ENCODE results near the gene FIG4.

DNA sequence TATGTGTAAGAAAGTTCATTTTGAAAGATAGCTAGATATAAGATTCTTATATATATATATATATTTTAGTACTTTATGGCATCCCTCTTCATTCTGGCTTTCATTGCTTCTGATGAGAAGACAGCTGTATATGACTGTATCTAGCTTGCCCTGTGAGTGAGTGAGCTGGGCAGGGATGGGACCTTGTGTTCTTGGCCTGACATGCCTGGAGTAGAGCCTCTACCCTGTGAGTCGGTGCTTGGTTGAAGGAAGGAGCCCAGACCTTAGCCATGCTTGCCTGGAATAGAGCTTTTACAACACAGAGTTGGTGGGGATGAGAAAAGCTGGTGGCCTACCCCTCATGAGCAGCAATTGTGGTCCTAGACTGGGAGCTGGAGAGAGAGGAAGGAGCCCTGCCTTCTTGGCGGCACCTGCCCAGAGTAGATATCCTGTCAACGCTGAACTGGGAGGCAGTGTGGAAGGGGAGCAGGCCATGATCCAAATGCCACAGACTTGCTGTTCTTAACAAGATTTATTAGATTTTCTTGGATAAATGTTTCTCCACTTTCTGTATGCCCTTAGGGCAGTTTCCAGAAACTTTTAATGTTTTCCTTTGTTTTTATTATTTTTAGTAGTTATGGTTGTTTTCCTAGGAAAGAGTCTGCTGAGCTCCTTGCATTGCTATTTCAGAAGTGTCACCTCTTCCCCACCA lies 31.6 kb downstream of the FIG4 start:
- TF ChIP-seq, protein P1, sequence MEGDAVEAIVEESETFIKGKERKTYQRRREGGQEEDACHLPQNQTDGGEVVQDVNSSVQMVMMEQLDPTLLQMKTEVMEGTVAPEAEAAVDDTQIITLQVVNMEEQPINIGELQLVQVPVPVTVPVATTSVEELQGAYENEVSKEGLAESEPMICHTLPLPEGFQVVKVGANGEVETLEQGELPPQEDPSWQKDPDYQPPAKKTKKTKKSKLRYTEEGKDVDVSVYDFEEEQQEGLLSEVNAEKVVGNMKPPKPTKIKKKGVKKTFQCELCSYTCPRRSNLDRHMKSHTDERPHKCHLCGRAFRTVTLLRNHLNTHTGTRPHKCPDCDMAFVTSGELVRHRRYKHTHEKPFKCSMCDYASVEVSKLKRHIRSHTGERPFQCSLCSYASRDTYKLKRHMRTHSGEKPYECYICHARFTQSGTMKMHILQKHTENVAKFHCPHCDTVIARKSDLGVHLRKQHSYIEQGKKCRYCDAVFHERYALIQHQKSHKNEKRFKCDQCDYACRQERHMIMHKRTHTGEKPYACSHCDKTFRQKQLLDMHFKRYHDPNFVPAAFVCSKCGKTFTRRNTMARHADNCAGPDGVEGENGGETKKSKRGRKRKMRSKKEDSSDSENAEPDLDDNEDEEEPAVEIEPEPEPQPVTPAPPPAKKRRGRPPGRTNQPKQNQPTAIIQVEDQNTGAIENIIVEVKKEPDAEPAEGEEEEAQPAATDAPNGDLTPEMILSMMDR (IDR thresholded peaks at IDR 0.05; ENCODE audit: insufficient read depth, low read length, poor library complexity, severe bottlenecking), result no peak
- TF ChIP-seq EZH2phosphoT487 (conservative IDR thresholded peaks at IDR 0.05; ENCODE audit: low read length), result no peak

Data from SU-DHL-6 (cell line).